Right ventricle myocardium superior (tissue), 1 donor: ENCODE results near the gene MCF2. TPM values are rescaled to one million over a fixed set of nuclear protein-coding genes. Genes with fewer than 3 reads are reported as not detected.

ENCODE experiments used
- total RNA-seq: library from RNA; stranded (reverse); fragmentation: NEBNext Ultra II Directional; extraction: Animal tissue kit (Norgen Biotek cat#: 25700); gene quantifications from one replicate; pipeline ENCODE4 v1.2.1, GENCODE V29; 2021
- donor health status: DM: no; HTN: yes; CAD: no; lungs with severe emphysema.

MCF2 gene
- total RNA-seq, 1 donor from 2014 or later: 0.83 TPM

Other genes with a start within 250 kb of the MCF2 start
- gene F9, start 177.4 kb downstream of the MCF2 start, total RNA-seq: not detected
- gene ATP11C, start 224.9 kb upstream of the MCF2 start, total RNA-seq: 3.1 TPM